Neural cell (in vitro differentiated cells): Measurements from ENCODE around the gene MYO9B.

Source experiments
- CTCF ChIP-seq: fragments of 450-650 bp; IDR thresholded peaks from 2 replicates; pipeline ENCODE4 v1.5.1; 2014; ENCODE audit warnings: antibody characterized with exemption, mild to moderate bottlenecking, moderate library complexity; ENCODE audit not compliant: poor library complexity, severe bottlenecking
- EP300 ChIP-seq: fragments of 450-650 bp; conservative IDR thresholded peaks from 2 replicates; pipeline ENCODE4 v1.6.1; 2014; ENCODE audit warnings: antibody characterized with exemption, mild to moderate bottlenecking, moderate library complexity; ENCODE audit not compliant: poor library complexity, severe bottlenecking
- EZH2 ChIP-seq: fragments of 200-600, 300-800 bp; shearing (Covaris generic), sonication (generic); IDR thresholded peaks from 2 replicates; pipeline ENCODE4 v1.6.1; 2014; ENCODE audit warnings: antibody characterized with exemption, low read length, borderline replicate concordance, mild to moderate bottlenecking; ENCODE audit not compliant: insufficient read depth, poor library complexity, severe bottlenecking
- POLR2AphosphoS5 ChIP-seq: IDR thresholded peaks from 2 replicates; pipeline ENCODE4 v1.6.1; 2012
- RAD21 ChIP-seq: fragments of 450-650 bp; conservative IDR thresholded peaks from 2 replicates; pipeline ENCODE4 v1.6.1; 2014; ENCODE audit warnings: antibody characterized with exemption, mild to moderate bottlenecking, moderate library complexity
- REST ChIP-seq: IDR thresholded peaks from 2 replicates; pipeline ENCODE4 v1.6.1; 2012; ENCODE audit warnings: borderline replicate concordance

- TF ChIP-seq CTCF (no peak), EP300 (no peak), EZH2 (no peak), POLR2AphosphoS5 (no peak), RAD21 (no peak), REST (no peak)
These were observed 16.3 kb downstream of the MYO9B start for GRCh38 chr19:17091758-17092333.
